Psoas muscle (tissue), 8 donors: ENCODE data around the gene DYNLT4. TPM values are rescaled to one million over a fixed set of nuclear protein-coding genes. Genes with fewer than 3 reads are reported as not detected.

Experiments
- ATAC-seq, 4 donors: fragments of 200-7000 bp; cut with Tn5 transposase; one replicate each; pipeline ENCODE4 v1.9.1; 2020; ENCODE audit warnings: moderate library complexity in 3 of 4, mild to moderate bottlenecking in 2 of 4
- DNase-seq, 2 donors: peaks; one replicate each; pipeline ENCODE4 v3.0.0-alpha.2; 2020
- H3K27ac ChIP-seq: fragments of 200-600 bp; one replicate; pipeline ENCODE4 v1.8.0; 2022
- H3K27me3 ChIP-seq, 3 donors: fragments of 200-600 bp in 1 of 3; one replicate each; pipeline versions ENCODE4 v1.6.1 to v1.8.0; 2013 to 2022; ENCODE audit warnings: low read length in 2 of 3, mild to moderate bottlenecking in 2 of 3, moderate library complexity in 1 of 3; ENCODE audit not compliant: insufficient read depth in 3 of 3
- H3K36me3 ChIP-seq, 2 donors: fragments of 200-600 bp in 1 of 2; one replicate each; pipeline versions ENCODE4 v1.6.1 to v1.8.0; 2013 to 2022; ENCODE audit warnings: low read depth in 1 of 2, mild to moderate bottlenecking in 1 of 2, moderate library complexity in 1 of 2; ENCODE audit not compliant: insufficient read depth in 1 of 2
- H3K4me1 ChIP-seq: fragments of 200-600 bp; one replicate; pipeline ENCODE4 v1.8.0; 2022
- H3K4me3 ChIP-seq: fragments of 200-600 bp; one replicate; pipeline ENCODE4 v1.8.0; 2022; ENCODE audit warnings: mild to moderate bottlenecking
- H3K9me3 ChIP-seq: fragments of 200-600 bp; one replicate; pipeline ENCODE4 v1.8.0; 2022
- WGBS, 3 donors: extraction: QIAGEN DNeasy Blood & Tissue Kit; methylation state at CpG; one replicate each; pipeline versions ENCODE4 v1.1.6 to v1.1.7; 2013; 5-methylcytosine and 5-hydroxymethylcytosine counted together
- intact Hi-C, 2 donors: fragments of 100-400 bp; cut with DNase I; formaldehyde crosslinking; loops; one replicate each; pipeline versions ENCODE4 v1.11.0 to v1.14.2; 2022
- polyA plus RNA-seq, 3 donors: library from polyadenylated mRNA; stranded (reverse); fragments of 200-250 nt; gene quantifications; one replicate each; pipeline ENCODE4 v1.2.3, GENCODE V29; 2013
- total RNA-seq, 4 donors: library from RNA; stranded (reverse); fragmentation: NEBNext Ultra II Directional in 2 of 4; extraction: Animal tissue kit (Norgen Biotek cat#: 25700) in 2 of 4; gene quantifications; one replicate each; pipeline versions ENCODE4 v1.2.1 to v1.2.4, GENCODE V29; 2021 to 2023
- TF ChIP-seq, protein P1 (sequence below): fragments of 200-600 bp; IDR thresholded peaks from one replicate; pipeline ENCODE4 v1.8.0; 2022; ENCODE audit warnings: antibody characterized with exemption
- donor health status: healthy with polysubstance abuse.
- donor health status: DM: no; HTN: no; CAD: no; lungs with moderate emphysema.
- donor health status: Bipolar disorder and iron deficiency.
- donor health status: healthy.
- donor health status: DM: yes; HTN: yes; CAD: no.
- donor health status: DM: no; HTN: no; CAD: no.
- donor health status: DM: no; HTN: no; CAD: no.
- donor health status: DM: yes; HTN: yes; CAD: no.

DYNLT4 gene
- total and polyA plus RNA-seq, 7 donors: 0.06 to 0.59 (median 0.32) TPM; not detected in 2

DNA sequence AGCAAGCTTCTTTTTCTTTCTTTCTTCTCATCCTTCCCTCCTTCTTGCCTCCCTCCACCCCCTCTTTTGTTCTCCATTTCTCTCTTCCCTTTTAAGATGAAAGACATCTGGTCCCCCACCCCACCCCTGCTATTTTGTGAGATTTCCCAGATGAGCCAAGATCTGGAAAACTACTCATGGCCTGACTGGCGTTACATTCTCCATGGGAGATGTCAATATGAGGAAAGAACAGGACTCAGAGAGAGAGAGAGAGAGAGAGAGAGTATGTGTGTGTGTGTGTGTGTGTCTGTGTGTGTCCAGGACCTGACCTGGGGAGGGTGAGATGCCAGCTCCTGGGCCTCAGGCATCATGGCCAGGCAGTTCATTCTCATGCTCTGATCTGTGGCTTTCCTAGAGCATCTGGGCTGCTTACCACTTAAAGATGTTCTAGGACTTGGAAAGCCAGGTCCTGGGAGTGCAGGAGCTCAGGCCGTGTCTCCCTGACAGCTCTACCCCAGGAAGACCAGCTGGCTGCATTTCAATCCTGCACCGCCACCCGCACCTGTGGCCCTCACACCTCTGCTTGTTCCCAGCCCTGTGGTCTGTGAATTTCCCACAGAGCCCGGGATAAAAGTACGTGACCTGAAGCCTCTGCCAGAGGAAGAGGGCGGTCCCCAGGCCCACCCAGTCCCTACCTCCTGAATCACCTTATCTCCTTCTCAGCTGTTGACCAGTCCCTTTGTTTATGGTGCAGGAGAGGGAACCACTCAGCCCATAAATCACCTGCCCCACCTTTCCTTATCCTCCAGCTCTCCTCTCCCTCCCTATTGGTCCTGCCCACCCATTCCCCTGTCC lies 16.0 kb downstream of the DYNLT4 start:
- no peak overlapping the region for H3K27ac ChIP-seq
- 60 to 64% (median 61%) methylated on average over 7 of the region's 7 CpGs for WGBS, 3 donors
- ATAC-seq (no peak), DNase-seq (no peak)
- TF ChIP-seq, protein P1, sequence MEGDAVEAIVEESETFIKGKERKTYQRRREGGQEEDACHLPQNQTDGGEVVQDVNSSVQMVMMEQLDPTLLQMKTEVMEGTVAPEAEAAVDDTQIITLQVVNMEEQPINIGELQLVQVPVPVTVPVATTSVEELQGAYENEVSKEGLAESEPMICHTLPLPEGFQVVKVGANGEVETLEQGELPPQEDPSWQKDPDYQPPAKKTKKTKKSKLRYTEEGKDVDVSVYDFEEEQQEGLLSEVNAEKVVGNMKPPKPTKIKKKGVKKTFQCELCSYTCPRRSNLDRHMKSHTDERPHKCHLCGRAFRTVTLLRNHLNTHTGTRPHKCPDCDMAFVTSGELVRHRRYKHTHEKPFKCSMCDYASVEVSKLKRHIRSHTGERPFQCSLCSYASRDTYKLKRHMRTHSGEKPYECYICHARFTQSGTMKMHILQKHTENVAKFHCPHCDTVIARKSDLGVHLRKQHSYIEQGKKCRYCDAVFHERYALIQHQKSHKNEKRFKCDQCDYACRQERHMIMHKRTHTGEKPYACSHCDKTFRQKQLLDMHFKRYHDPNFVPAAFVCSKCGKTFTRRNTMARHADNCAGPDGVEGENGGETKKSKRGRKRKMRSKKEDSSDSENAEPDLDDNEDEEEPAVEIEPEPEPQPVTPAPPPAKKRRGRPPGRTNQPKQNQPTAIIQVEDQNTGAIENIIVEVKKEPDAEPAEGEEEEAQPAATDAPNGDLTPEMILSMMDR: no peak
- intact Hi-C loops: no loop called here
- H3K4me1 ChIP-seq: no peaks in the 10 kb centered on the region
- H3K36me3 ChIP-seq: no peaks in the 10 kb centered on the region
- no peaks in the 10 kb centered on the region for H3K9me3 ChIP-seq
- no peaks in the 10 kb centered on the region for H3K27me3 ChIP-seq
- no peak overlapping the region for H3K4me3 ChIP-seq

DNA sequence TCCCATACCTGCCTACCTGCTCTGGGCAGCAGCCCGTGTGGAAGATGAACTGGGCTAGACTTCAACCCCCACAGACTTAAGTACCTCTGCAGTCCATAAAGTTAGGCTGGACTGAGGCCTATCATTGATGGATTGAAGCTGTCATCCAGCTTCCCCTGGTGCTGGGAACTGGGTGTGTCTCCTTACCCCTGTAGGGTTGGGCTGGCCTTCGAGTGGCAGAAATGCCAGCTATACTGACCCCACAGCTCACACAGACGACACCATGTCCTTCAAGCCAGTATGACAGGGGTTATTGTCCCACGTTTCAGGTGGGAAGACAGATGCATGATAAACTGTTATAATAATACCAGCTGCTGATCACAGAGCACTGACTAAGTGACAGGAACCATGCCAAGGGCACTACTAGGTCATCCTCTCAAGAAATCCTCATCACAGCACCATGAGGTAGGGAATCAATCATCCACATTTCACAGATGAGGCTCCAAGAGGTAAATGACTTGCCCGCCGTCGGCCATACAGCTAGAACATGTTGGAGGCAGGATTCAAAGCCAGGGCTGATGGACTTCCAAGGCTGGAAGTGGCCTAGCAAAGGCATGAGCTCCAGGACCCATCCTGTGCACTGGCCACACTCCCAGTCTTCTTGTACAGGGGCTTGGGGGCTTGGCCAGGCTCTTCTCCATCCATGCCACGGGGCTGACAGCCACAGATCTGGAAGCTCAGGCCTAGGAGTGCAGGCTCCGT lies 18.9 kb downstream of the DYNLT4 start, which contains the start of gene BEST4:
TSS of gene BEST4 (minus strand) at position 51 of the 741 bp plus-strand sequence. CDS start 465 bp downstream, outside the sequence.
- H3K4me1 ChIP-seq: peaks cover 16% of the 10 kb centered on the region
- no peak within 1 kb of the TSS for H3K4me3 ChIP-seq
- H3K27ac ChIP-seq: no peak within 1 kb of the TSS
- DNase-seq: no peak
- H3K27me3 ChIP-seq: no peaks in the 10 kb centered on the region
- 75 to 84% (median 75%) methylated on average over 9 of the region's 9 CpGs for WGBS, 3 donors
- TF ChIP-seq, protein P1: no peak
- no peak for ATAC-seq
- intact Hi-C loops: loop anchor here (5.0 kb wide), 2 partner anchors 34 to 509 kb away; no protein-coding TSS in a partner anchor
- H3K36me3 ChIP-seq: no peaks in the 10 kb centered on the region
- no peaks in the 10 kb centered on the region for H3K9me3 ChIP-seq

DNA sequence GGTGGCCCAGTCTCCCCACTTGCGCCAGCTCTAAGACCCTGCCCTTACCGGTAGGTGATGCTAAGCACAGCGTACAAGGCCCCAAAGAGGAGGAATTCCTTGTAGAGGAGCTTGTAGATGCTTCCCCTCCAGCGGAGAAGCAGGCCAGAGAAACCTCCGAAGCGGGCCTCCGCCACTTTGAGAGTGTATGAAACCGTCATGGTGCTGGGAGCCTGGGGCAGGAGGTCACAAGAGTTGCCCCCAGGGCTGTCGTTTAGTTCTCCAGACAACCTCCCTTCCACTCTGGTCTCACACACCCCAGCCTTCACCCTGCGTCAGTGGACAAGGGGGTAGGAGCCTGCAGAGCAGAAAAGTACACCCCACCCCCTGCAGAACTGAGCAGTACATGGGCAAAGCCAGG lies 19.6 kb downstream of the DYNLT4 start:
- ATAC-seq: no peak
- Histone ChIP-seq H3K27me3 (no peaks in the 10 kb centered on the region), H3K9me3 (no peaks in the 10 kb centered on the region), H3K27ac (no peak overlapping the region), H3K4me1 (peaks cover 19% of the 10 kb centered on the region), H3K4me3 (no peak overlapping the region), H3K36me3 (no peaks in the 10 kb centered on the region)
- 93 to 95% (median 94%) methylated on average over 10 of the region's 10 CpGs for WGBS, 3 donors
- TF ChIP-seq, protein P1: no peak
- DNase-seq: no peak
- intact Hi-C loops: loop anchor here (5.0 kb wide), 2 partner anchors 35 to 510 kb away; no protein-coding TSS in a partner anchor

DNA sequence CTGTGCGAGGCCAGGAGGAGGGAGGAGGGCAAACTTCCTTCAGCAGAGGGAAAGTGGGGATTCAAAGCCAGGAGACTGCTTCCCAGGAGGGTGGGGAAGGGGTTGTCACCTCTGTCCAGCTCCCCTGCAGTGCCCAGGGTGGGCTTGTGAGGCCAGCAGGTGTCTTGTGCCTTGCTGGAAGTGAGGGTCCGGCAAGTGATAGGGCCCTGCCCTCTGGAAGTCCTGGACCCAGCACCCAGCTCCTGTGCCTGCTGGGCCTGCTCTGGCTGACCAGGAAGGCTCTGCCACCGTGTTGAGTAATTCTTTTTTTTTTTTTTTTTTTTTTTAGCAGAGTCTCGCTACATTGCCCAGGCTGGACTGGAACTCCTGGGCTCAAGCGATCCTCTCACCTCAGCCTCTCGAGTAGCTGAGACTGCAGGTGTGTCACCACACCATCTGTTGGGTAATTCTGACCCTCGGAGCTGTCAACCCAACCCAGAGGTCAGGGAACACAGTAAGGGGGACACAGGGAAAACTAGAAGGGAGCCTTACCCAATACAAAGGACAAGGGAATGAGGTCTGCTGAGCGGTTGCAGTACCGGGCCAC lies 20.2 kb downstream of the DYNLT4 start:
- intact Hi-C loops: loop anchor here (5.0 kb wide), 2 partner anchors 35 to 510 kb away; no protein-coding TSS in a partner anchor
- H3K27me3 ChIP-seq: no peaks in the 10 kb centered on the region
- ATAC-seq (peak in 1 of 4 donors; percentile 13), DNase-seq (no peak)
- peaks cover 19% of the 10 kb centered on the region for H3K4me1 ChIP-seq
- H3K4me3 ChIP-seq: peak overlapping the region; percentile 68
- 77 to 85% (median 82%) methylated on average over 8 to 9 of the region's 9 CpGs for WGBS, 3 donors
- no peaks in the 10 kb centered on the region for H3K9me3 ChIP-seq
- TF ChIP-seq, protein P1: no peak
- H3K27ac ChIP-seq: peak overlapping the region; percentile 48
- no peaks in the 10 kb centered on the region for H3K36me3 ChIP-seq
